ENCODE results near the gene WDR72. TPM values are rescaled to one million over a fixed set of nuclear protein-coding genes. Genes with fewer than 3 reads are reported as not detected.

Gene WDR72
- total RNA-seq, 4 donors from 2014 or later, result not detected

DNA sequence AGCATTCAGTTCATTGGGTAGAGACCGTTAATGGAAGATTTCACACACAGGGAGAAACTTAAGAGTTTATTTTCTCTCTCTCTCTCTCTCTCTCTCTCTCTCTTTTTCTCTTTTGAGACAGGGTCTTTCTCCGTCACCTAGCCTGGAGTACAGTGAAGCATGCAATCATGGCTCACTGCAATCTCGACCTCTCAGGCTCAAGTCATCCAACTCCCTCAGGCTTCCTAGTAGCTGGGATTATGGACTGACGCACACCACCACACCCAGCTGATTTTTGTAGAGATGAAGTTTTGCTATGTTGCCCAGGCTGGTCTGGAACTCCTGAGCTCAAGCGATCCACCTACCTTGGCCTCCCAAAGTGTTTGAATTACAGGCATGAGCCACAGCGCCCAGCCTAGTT is 1.6 kb downstream of the WDR72 start:
- Histone ChIP-seq H3K27ac (replicated peaks in 1 of 4) (no peak overlapping the region), H3K4me1 (peaks cover 0 to 9% (median 7%) of the 10 kb centered on the region in 4 donors), H3K36me3 (no peaks in the 10 kb centered on the region), H3K9me3 (no peaks in the 10 kb centered on the region), H3K4me3 (no peak overlapping the region), H3K27me3 (peaks cover 0 to 45% (median 7%) of the 10 kb centered on the region in 4 donors)
- 89% methylated on average over 6 of the region's 6 CpGs for WGBS
- DNase-seq (ENCODE audit: extremely low spot score), result no peak
- intact Hi-C loops (cut with DNase I), result no loop called here
- TF ChIP-seq EP300 (IDR thresholded peaks at IDR 0.05), result no peak
- TF ChIP-seq, protein P1, sequence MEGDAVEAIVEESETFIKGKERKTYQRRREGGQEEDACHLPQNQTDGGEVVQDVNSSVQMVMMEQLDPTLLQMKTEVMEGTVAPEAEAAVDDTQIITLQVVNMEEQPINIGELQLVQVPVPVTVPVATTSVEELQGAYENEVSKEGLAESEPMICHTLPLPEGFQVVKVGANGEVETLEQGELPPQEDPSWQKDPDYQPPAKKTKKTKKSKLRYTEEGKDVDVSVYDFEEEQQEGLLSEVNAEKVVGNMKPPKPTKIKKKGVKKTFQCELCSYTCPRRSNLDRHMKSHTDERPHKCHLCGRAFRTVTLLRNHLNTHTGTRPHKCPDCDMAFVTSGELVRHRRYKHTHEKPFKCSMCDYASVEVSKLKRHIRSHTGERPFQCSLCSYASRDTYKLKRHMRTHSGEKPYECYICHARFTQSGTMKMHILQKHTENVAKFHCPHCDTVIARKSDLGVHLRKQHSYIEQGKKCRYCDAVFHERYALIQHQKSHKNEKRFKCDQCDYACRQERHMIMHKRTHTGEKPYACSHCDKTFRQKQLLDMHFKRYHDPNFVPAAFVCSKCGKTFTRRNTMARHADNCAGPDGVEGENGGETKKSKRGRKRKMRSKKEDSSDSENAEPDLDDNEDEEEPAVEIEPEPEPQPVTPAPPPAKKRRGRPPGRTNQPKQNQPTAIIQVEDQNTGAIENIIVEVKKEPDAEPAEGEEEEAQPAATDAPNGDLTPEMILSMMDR (IDR thresholded peaks at IDR 0.05), result no peak

- Histone ChIP-seq H3K4me1 (no peaks in the 10 kb centered on the region), H3K27me3 (peaks cover 0 to 10% (median under 1%) of the 10 kb centered on the region in 4 donors), H3K4me3 (no peak overlapping the region), H3K36me3 (no peaks in the 10 kb centered on the region), H3K27ac (replicated peaks in 1 of 4) (no peak overlapping the region), H3K9me3 (no peaks in the 10 kb centered on the region)
- TF ChIP-seq POLR2A (IDR thresholded peaks at IDR 0.05; ENCODE audit: low read depth) (no peak), EP300 (IDR thresholded peaks at IDR 0.05) (no peak), POLR2AphosphoS5 (IDR thresholded peaks at IDR 0.05) (no peak)
- TF ChIP-seq, protein P1 (IDR thresholded peaks at IDR 0.05), result no peak
- DNase-seq (ENCODE audit: extremely low spot score), result no peak
- 75% methylated on average over 1 of the region's 1 CpG for WGBS
- intact Hi-C loops (cut with DNase I), result no loop called here
These were observed 5.7 kb downstream of the WDR72 start for GRCh38 chr15:53753813-53754212.

DNA sequence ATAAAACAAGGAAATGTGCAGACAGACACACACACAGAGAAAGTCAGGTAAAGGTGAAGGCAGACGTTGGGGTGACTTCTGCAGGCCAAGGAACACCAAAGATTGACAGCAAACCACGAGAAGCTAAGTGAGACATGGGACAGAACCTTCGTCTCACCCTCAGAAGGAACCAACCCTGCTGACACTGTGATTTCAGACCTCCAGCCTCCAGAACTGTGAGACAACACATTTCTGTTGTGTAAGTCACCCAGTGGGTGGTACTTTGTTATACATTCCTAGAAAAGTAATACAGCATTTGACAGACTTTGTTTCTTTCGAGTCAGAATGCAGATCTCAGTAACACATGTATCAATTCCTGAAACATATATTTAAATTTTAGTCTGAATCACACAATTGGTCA is 7.1 kb downstream of the WDR72 start:
- WGBS, result 69% methylated on average over 4 of the region's 4 CpGs
- H3K4me3 ChIP-seq, result no peak overlapping the region
- intact Hi-C loops (cut with DNase I), result no loop called here

DNA sequence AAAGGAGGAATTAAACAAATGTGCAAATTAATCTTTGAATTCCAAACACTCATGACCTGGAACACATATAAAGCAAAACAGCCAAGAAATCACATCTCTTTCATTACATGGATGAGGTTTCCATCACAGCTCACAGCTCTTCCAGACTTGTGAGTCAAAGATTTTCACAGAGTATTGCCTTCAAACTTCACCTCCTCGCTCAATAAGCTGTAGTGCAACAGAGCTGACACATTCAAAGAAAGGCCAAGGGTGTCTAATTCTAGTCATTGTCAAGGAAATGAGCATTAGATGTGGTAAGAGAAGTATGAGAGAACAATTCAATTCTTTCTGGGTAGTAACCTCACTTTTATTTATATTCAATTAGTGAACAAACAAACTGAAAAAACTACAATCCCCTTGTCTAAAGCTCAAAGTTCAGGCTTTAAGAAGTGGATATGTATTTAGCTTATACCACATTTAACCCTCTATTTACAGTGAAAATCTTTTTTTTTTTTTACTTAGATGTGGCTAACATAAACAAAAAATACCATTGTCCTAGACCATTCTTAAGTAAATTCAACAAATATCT is 11.9 kb downstream of the WDR72 start:
- TF ChIP-seq POLR2AphosphoS5 (IDR thresholded peaks at IDR 0.05), result no peak
- Histone ChIP-seq H3K4me1 (no peaks in the 10 kb centered on the region), H3K9me3 (no peaks in the 10 kb centered on the region), H3K27ac (replicated peaks in 1 of 4) (no peak overlapping the region), H3K36me3 (no peaks in the 10 kb centered on the region), H3K27me3 (no peaks in the 10 kb centered on the region), H3K4me3 (no peak overlapping the region)
- DNase-seq (ENCODE audit: extremely low spot score), result no peak
- intact Hi-C loops (cut with DNase I), result no loop called here
- WGBS, result 62% methylated on average over 1 of the region's 1 CpG

More for the DNA sequence above, 7.1 kb downstream of the WDR72 start:
- TF ChIP-seq POLR2AphosphoS5 (IDR thresholded peaks at IDR 0.05), result no peak
- H3K27ac ChIP-seq (replicated peaks in 1 of 4), result no peak overlapping the region
- no peak for DNase-seq (ENCODE audit: extremely low spot score)
- H3K36me3 ChIP-seq, result no peaks in the 10 kb centered on the region
- H3K9me3 ChIP-seq, result no peaks in the 10 kb centered on the region
- H3K4me1 ChIP-seq, result no peaks in the 10 kb centered on the region
- H3K27me3 ChIP-seq, result no peaks in the 10 kb centered on the region

GRCh38 chr15:53746101-53746500 is 13.4 kb downstream of the WDR72 start:
- intact Hi-C loops (cut with DNase I), result no loop called here
- no peaks in the 10 kb centered on the region for H3K36me3 ChIP-seq
- no peak overlapping the region for H3K27ac ChIP-seq (replicated peaks in 1 of 4)
- no peak for TF ChIP-seq POLR2A (IDR thresholded peaks at IDR 0.05; ENCODE audit: low read depth)
- no peak for TF ChIP-seq EP300 (IDR thresholded peaks at IDR 0.05)
- TF ChIP-seq POLR2AphosphoS5 (IDR thresholded peaks at IDR 0.05), result no peak
- TF ChIP-seq, protein P1 (IDR thresholded peaks at IDR 0.05), result no peak
- H3K27me3 ChIP-seq, result no peaks in the 10 kb centered on the region
- no peaks in the 10 kb centered on the region for H3K4me1 ChIP-seq
- 88% methylated on average over 3 of the region's 3 CpGs for whole genome bisulfite sequencing
- no peak overlapping the region for H3K4me3 ChIP-seq
- no peak for DNase-seq (ENCODE audit: extremely low spot score)
- H3K9me3 ChIP-seq, result no peaks in the 10 kb centered on the region

DNA sequence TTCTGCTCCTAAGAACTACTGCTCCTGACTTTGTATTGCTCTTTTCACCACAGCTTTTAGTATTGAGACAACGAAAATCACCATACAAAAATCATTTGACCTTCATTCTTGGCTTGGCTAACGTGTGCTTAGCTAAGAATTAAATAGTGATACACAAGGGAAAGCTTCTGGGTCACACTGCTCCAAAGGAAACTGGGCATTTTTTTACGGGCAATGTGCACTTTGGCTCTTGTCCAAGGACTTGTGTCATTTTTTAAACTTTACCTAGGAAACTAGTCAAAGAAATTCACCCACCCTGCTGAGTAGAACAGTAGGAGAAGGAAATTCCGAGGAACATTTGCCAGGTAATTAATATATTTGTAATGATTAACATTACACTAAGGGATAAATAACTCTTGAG is 19.8 kb downstream of the WDR72 start:
- Histone ChIP-seq H3K27ac (replicated peaks in 1 of 4) (no peak overlapping the region), H3K27me3 (no peaks in the 10 kb centered on the region), H3K4me1 (no peaks in the 10 kb centered on the region), H3K4me3 (no peak overlapping the region), H3K9me3 (no peaks in the 10 kb centered on the region), H3K36me3 (no peaks in the 10 kb centered on the region)
- intact Hi-C loops (cut with DNase I), result no loop called here
- no peak for DNase-seq (ENCODE audit: extremely low spot score)
- TF ChIP-seq POLR2AphosphoS5 (IDR thresholded peaks at IDR 0.05) (no peak), POLR2A (IDR thresholded peaks at IDR 0.05; ENCODE audit: low read depth) (no peak), EP300 (IDR thresholded peaks at IDR 0.05) (no peak)
- TF ChIP-seq, protein P1 (IDR thresholded peaks at IDR 0.05), result no peak
- 33% methylated on average over 4 of the region's 4 CpGs for WGBS
